PFSK-1 (cell line): ENCODE data around the gene DGAT2.

Source experiments
- POLR2AphosphoS5 ChIP-seq: IDR thresholded peaks from 2 replicates; pipeline ENCODE4 v1.6.1; 2012; ENCODE audit warnings: low read depth, mild to moderate bottlenecking, control low read depth, low read length, moderate library complexity
- SIN3A ChIP-seq: IDR thresholded peaks from 2 replicates; pipeline ENCODE4 v1.6.1; 2012; ENCODE audit warnings: mild to moderate bottlenecking, low read length, moderate library complexity, borderline replicate concordance; ENCODE audit not compliant: insufficient read depth
- TAF1 ChIP-seq: IDR thresholded peaks from 2 replicates; pipeline ENCODE4 v1.6.1; 2012; ENCODE audit warnings: low read length, control low read depth, borderline replicate concordance; ENCODE audit not compliant: insufficient read depth
- TF ChIP-seq, protein P1 (sequence below), 2 experiments: IDR thresholded peaks; 2 replicates each; pipeline versions ENCODE4 v1.6.1 to v1.8.0; 2011 to 2012; ENCODE audit warnings: low read depth in 2 of 2, low read length in 2 of 2, control low read depth in 1 of 2, inconsistent platforms in 1 of 2, mild to moderate bottlenecking in 1 of 2, moderate library complexity in 1 of 2; ENCODE audit not compliant: insufficient read depth in 1 of 2

DNA sequence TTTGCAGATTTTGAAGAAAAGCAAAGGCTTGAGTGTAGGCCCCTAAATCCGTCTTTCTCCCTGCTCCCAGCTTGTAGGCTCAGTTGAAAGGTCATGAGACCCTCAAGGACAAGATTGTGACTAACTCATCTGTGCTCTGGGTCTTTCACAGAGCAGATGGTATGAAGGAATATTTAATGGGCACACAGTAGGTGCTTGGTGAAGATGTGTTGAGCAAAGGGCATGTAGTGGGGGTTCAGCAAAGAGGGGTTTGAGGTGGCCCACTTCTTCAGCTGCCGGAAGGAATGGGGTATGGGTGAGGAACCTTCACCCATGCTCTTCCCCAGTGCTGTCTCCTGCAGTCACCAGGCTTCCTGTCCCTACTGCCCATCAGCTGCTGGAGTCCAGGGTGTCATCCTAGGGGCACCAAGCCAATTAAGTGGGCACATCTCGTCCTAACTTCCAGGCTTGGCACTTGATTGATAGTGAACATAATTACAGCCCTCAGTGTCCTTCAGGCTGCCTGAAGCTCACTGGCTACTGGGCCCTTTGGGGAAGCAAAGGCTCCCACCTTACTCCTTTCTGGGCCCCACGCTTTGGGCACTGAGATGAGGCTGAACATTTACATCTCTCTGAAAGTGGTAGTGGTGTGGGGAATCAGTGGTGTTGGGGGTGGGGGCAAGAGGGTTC, 15.0 kb downstream of the DGAT2 start:
- TF ChIP-seq POLR2AphosphoS5 (no peak), SIN3A (no peak), TAF1 (no peak)
- TF ChIP-seq, protein P1, sequence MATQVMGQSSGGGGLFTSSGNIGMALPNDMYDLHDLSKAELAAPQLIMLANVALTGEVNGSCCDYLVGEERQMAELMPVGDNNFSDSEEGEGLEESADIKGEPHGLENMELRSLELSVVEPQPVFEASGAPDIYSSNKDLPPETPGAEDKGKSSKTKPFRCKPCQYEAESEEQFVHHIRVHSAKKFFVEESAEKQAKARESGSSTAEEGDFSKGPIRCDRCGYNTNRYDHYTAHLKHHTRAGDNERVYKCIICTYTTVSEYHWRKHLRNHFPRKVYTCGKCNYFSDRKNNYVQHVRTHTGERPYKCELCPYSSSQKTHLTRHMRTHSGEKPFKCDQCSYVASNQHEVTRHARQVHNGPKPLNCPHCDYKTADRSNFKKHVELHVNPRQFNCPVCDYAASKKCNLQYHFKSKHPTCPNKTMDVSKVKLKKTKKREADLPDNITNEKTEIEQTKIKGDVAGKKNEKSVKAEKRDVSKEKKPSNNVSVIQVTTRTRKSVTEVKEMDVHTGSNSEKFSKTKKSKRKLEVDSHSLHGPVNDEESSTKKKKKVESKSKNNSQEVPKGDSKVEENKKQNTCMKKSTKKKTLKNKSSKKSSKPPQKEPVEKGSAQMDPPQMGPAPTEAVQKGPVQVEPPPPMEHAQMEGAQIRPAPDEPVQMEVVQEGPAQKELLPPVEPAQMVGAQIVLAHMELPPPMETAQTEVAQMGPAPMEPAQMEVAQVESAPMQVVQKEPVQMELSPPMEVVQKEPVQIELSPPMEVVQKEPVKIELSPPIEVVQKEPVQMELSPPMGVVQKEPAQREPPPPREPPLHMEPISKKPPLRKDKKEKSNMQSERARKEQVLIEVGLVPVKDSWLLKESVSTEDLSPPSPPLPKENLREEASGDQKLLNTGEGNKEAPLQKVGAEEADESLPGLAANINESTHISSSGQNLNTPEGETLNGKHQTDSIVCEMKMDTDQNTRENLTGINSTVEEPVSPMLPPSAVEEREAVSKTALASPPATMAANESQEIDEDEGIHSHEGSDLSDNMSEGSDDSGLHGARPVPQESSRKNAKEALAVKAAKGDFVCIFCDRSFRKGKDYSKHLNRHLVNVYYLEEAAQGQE (IDR thresholded peaks at IDR 0.05; ENCODE audit: insufficient read depth in 1 of 2, low read depth in 2 of 2, low read length in 2 of 2): no peak
